ENCODE results near the gene SPRR4. TPM values are rescaled to one million over a fixed set of nuclear protein-coding genes. Genes with fewer than 3 reads are reported as not detected.
"Not testable (repeated sequence)": the region's sequence is repeated elsewhere in the genome, so short reads cannot be mapped to it uniquely, and the experiment has no call there.

The SPRR4 gene
- total RNA-seq, 1 donor from 2014 or later: not detected

DNA sequence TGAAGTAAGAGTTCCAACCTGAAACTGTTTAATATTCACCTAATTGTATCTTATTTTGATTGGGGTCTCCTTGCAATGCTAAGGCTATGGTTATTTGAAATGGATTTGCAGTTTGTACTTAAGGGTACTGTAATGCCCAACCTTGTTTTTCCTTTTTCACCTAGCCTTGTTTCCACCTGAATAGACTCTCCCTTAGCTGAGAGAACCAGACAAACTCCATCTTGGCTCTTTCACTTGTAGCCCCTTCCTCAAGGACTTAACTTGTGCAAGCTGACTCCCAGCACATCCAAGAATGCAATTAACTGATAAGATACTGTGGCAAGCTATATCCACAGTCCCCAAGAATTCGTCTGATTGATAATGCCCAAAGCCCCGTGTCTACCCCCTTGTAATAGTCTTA is 51.4 kb downstream of the SPRR4 start:
- not testable (repeated sequence) for DNase-seq (ENCODE audit: low read depth, low spot score)

Other genes starting within 250 kb of the SPRR4 start
- gene KPRP, start 212.6 kb upstream of the SPRR4 start, total RNA-seq: not detected in 2 replicates
- gene LCE1F, start 195.5 kb upstream of the SPRR4 start, total RNA-seq: not detected in 2 replicates
- gene LCE1E, start 184.4 kb upstream of the SPRR4 start, total RNA-seq: not detected in 2 replicates
- not detected in 2 replicates for gene LCE1D, start 173.9 kb upstream of the SPRR4 start, total RNA-seq
- gene LCE1C, start 164.0 kb upstream of the SPRR4 start, total RNA-seq: not detected in 2 replicates
- gene LCE1B, start 158.7 kb upstream of the SPRR4 start, total RNA-seq: not detected in 2 replicates
- not detected in 2 replicates for gene LCE1A, start 143.2 kb upstream of the SPRR4 start, total RNA-seq
- gene LCE6A, start 127.8 kb upstream of the SPRR4 start, total RNA-seq: not detected in 2 replicates
- gene LCE7A, start 110.7 kb upstream of the SPRR4 start, total RNA-seq: not detected in 2 replicates
- gene SMCP, start 92.3 kb upstream of the SPRR4 start, total RNA-seq: not detected in 2 replicates
- under 0.01 TPM in 1 of 2 replicates, not detected in the other for gene IVL, start 62.1 kb upstream of the SPRR4 start, total RNA-seq
- not detected in 2 replicates for gene SPRR5, start 23.4 kb upstream of the SPRR4 start, total RNA-seq
- not detected in 2 replicates for gene SPRR1A, start 13.4 kb downstream of the SPRR4 start, total RNA-seq
- gene SPRR3, start 31.1 kb downstream of the SPRR4 start, total RNA-seq: not detected in 2 replicates
- gene SPRR1B, start 60.6 kb downstream of the SPRR4 start, total RNA-seq: not detected in 2 replicates
- gene SPRR2D, start 70.5 kb downstream of the SPRR4 start, total RNA-seq: not detected in 2 replicates
- gene SPRR2A, start 86.9 kb downstream of the SPRR4 start, total RNA-seq: not detected in 2 replicates
- gene SPRR2B, start 101.0 kb downstream of the SPRR4 start, total RNA-seq: not detected in 2 replicates
- not detected in 2 replicates for gene SPRR2E, start 123.9 kb downstream of the SPRR4 start, total RNA-seq
- not detected in 2 replicates for gene SPRR2F, start 142.9 kb downstream of the SPRR4 start, total RNA-seq
- not detected in 2 replicates for gene SPRR2G, start 180.2 kb downstream of the SPRR4 start, total RNA-seq
- gene LELP1, start 232.8 kb downstream of the SPRR4 start, total RNA-seq: not detected in 2 replicates
- not detected in 2 replicates for gene PRR9, start 246.9 kb downstream of the SPRR4 start, total RNA-seq